K562 (cell line): Measurements from ENCODE around the gene CD24.

Source experiments
- ELF4 ChIP-seq: fragments of 450-650 bp; formaldehyde crosslinking; IDR thresholded peaks from 2 replicates; pipeline ENCODE4 v1.4.0; 2022; ENCODE audit warnings: missing genetic modification characterization
- HDAC6 ChIP-seq: IDR thresholded peaks from 2 replicates; pipeline ENCODE4 v1.6.1; 2012; ENCODE audit warnings: low read depth, mild to moderate bottlenecking, control low read depth, inconsistent platforms, low read length, moderate library complexity
- JUN ChIP-seq, 2 experiments: sonication (generic) in 1 of 2; formaldehyde crosslinking in 1 of 2; IDR thresholded peaks; 2 replicates each; pipeline versions ENCODE4 v1.6.1 to v1.8.0; 2012 to 2022; ENCODE audit warnings: borderline replicate concordance in 2 of 2, mild to moderate bottlenecking in 2 of 2, improper control_type of control experiment in 1 of 2, low read depth in 1 of 2, low read length in 1 of 2, missing genetic modification reagents in 1 of 2
- MCM7 ChIP-seq, 2 experiments: fragments of 450-650 bp; IDR thresholded peaks; 2 replicates each; pipeline ENCODE4 v1.6.1; 2016 to 2018
- NR2F6 ChIP-seq: fragments of 450-650 bp; formaldehyde crosslinking; IDR thresholded peaks from 2 replicates; pipeline ENCODE4 v1.4.0; 2020; ENCODE audit warnings: mild to moderate bottlenecking
- PATZ1 ChIP-seq: fragments of 250-450 bp; sonication (Bioruptor Pico); IDR thresholded peaks from 2 replicates; pipeline ENCODE4 v1.5.0; 2020; ENCODE audit warnings: mild to moderate bottlenecking, borderline replicate concordance
- RBM15 ChIP-seq: fragments of 200-400 bp; formaldehyde crosslinking; IDR thresholded peaks from 2 replicates; pipeline ENCODE4 v1.6.1; 2018; ENCODE audit warnings: mild to moderate bottlenecking, low read length, moderate library complexity; ENCODE audit not compliant: insufficient read depth
- SP1 ChIP-seq: sonication (generic); formaldehyde crosslinking; IDR thresholded peaks from 2 replicates; pipeline ENCODE4 v1.8.1; 2022; ENCODE audit warnings: mild to moderate bottlenecking, missing genetic modification reagents
- TF ChIP-seq, protein P1 (sequence below): sonication (generic); formaldehyde crosslinking; IDR thresholded peaks from 2 replicates; pipeline ENCODE4 v1.9.0; 2022; ENCODE audit warnings: mild to moderate bottlenecking, missing genetic modification reagents
- TF ChIP-seq, protein P2 (sequence below): sonication (generic); formaldehyde crosslinking; IDR thresholded peaks from 2 replicates; pipeline ENCODE4 v1.8.0; 2023; ENCODE audit warnings: mild to moderate bottlenecking, missing genetic modification reagents
- TF ChIP-seq, protein P3 (sequence below): sonication (generic); formaldehyde crosslinking; IDR thresholded peaks from 2 replicates; pipeline ENCODE4 v1.8.1; 2022; ENCODE audit warnings: missing genetic modification reagents

- TF ChIP-seq, protein P1, sequence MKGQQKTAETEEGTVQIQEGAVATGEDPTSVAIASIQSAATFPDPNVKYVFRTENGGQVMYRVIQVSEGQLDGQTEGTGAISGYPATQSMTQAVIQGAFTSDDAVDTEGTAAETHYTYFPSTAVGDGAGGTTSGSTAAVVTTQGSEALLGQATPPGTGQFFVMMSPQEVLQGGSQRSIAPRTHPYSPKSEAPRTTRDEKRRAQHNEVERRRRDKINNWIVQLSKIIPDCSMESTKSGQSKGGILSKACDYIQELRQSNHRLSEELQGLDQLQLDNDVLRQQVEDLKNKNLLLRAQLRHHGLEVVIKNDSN: no peak
- TF ChIP-seq JUN (IDR thresholded peaks at IDR 0.05; ENCODE audit: borderline replicate concordance, low read depth, low read length) (no peak), JUN (CRISPR knock-in tag; IDR thresholded peaks at IDR 0.05; ENCODE audit: borderline replicate concordance) (no peak), ELF4 (CRISPR knock-in tag) (no peak), PATZ1 (CRISPR knock-in tag) (no peak), HDAC6 (no peak), MCM7 (IDR thresholded peaks at IDR 0.05) (no peak), SP1 (CRISPR knock-in tag) (no peak), RBM15 (no peak), NR2F6 (no peak)
- TF ChIP-seq, protein P2, sequence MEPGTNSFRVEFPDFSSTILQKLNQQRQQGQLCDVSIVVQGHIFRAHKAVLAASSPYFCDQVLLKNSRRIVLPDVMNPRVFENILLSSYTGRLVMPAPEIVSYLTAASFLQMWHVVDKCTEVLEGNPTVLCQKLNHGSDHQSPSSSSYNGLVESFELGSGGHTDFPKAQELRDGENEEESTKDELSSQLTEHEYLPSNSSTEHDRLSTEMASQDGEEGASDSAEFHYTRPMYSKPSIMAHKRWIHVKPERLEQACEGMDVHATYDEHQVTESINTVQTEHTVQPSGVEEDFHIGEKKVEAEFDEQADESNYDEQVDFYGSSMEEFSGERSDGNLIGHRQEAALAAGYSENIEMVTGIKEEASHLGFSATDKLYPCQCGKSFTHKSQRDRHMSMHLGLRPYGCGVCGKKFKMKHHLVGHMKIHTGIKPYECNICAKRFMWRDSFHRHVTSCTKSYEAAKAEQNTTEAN (CRISPR knock-in tag): no peak
- TF ChIP-seq, protein P3, sequence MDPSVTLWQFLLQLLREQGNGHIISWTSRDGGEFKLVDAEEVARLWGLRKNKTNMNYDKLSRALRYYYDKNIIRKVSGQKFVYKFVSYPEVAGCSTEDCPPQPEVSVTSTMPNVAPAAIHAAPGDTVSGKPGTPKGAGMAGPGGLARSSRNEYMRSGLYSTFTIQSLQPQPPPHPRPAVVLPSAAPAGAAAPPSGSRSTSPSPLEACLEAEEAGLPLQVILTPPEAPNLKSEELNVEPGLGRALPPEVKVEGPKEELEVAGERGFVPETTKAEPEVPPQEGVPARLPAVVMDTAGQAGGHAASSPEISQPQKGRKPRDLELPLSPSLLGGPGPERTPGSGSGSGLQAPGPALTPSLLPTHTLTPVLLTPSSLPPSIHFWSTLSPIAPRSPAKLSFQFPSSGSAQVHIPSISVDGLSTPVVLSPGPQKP: no peak
These were observed 1.3 kb downstream of the CD24 start for GRCh38 chr6:106973018-106973835.
